ENCODE data around the gene UBE2G1.
"Not testable (repeated sequence)": the region's sequence is repeated elsewhere in the genome, so short reads cannot be mapped to it uniquely, and the experiment has no call there.

Gene UBE2G1

GRCh38 chr17:4362141-4362540 lies 4.3 kb downstream of the UBE2G1 start:
- no peak for DNase-seq (ENCODE audit: low read depth)
- TF ChIP-seq CTCF (conservative IDR thresholded peaks at IDR 0.05; ENCODE audit: low read length): no peak
- H3K4me3 ChIP-seq (ENCODE audit: low read length): no peak overlapping the region

GRCh38 chr17:4358154-4358553 lies 8.3 kb downstream of the UBE2G1 start:
- no peak overlapping the region for H3K4me3 ChIP-seq (ENCODE audit: low read length)
- TF ChIP-seq CTCF (conservative IDR thresholded peaks at IDR 0.05; ENCODE audit: low read length): no peak
- no peak for DNase-seq (ENCODE audit: low read depth)

- H3K4me3 ChIP-seq (ENCODE audit: low read length): no peak overlapping the region
- no peak for TF ChIP-seq CTCF (conservative IDR thresholded peaks at IDR 0.05; ENCODE audit: low read length)
- no peak for DNase-seq (ENCODE audit: low read depth)
Measured at GRCh38 chr17:4357671-4358070, 8.8 kb downstream of the UBE2G1 start.

- H3K4me3 ChIP-seq (ENCODE audit: low read length): no peak overlapping the region
- DNase-seq (ENCODE audit: low read depth): no peak
- no peak for TF ChIP-seq CTCF (conservative IDR thresholded peaks at IDR 0.05; ENCODE audit: low read length)
Measured at GRCh38 chr17:4357030-4357628, 9.3 kb downstream of the UBE2G1 start.

GRCh38 chr17:4354862-4355514 lies 11.5 kb downstream of the UBE2G1 start:
- no peak overlapping the region for H3K4me3 ChIP-seq (ENCODE audit: low read length)
- no peak for DNase-seq (ENCODE audit: low read depth)
- no peak for TF ChIP-seq CTCF (conservative IDR thresholded peaks at IDR 0.05; ENCODE audit: low read length)

GRCh38 chr17:4354206-4354605 lies 12.3 kb downstream of the UBE2G1 start:
- no peak for DNase-seq (ENCODE audit: low read depth)
- no peak for TF ChIP-seq CTCF (conservative IDR thresholded peaks at IDR 0.05; ENCODE audit: low read length)
- no peak overlapping the region for H3K4me3 ChIP-seq (ENCODE audit: low read length)

- H3K4me3 ChIP-seq (ENCODE audit: low read length); DNase-seq (ENCODE audit: low read depth): not testable (repeated sequence)
Measured at GRCh38 chr17:4350214-4350613, 16.3 kb downstream of the UBE2G1 start.

Measured in AG10803 (cell line).